CD14-positive monocyte (primary cell): ENCODE measurements around the gene AP2B1. TPM values are rescaled to one million over a fixed set of nuclear protein-coding genes. Genes with fewer than 3 reads are reported as not detected.
A peak's percentile ranks its signal among the peaks of the same experiment; 100 is the strongest.

Experiments used
- DNase-seq, 3 donors: peaks; one replicate each; pipeline ENCODE4 v3.0.0-alpha.2; 2011 to 2022
- H2AFZ ChIP-seq: 2 replicates; pipeline ENCODE4 v1.6.0; 2012; ENCODE audit warnings: mild to moderate bottlenecking, low read depth, low read length, inconsistent platforms; ENCODE audit not compliant: insufficient read depth, poor library complexity, severe bottlenecking
- H3K27ac ChIP-seq, 2 donors: 1 replicate in 1 of 2; 2 replicates in 1 of 2; pipeline ENCODE4 v1.5.1; 2012 to 2013; ENCODE audit warnings: low read length in 2 of 2, control low read depth in 1 of 2, inconsistent platforms in 1 of 2, low read depth in 1 of 2, mild to moderate bottlenecking in 1 of 2
- H3K27me3 ChIP-seq, 2 donors: one replicate each; pipeline versions ENCODE4 v1.6.0 to v1.6.1; 2011 to 2013; ENCODE audit warnings: low read length in 2 of 2; ENCODE audit not compliant: control insufficient read depth in 2 of 2, insufficient read depth in 2 of 2
- H3K36me3 ChIP-seq, 2 donors: replicated peaks in 1 of 2; 1 replicate in 1 of 2; 2 replicates in 1 of 2; pipeline versions ENCODE4 v1.5.1 to v1.6.1; 2012 to 2013; ENCODE audit warnings: low read length in 2 of 2, control low read depth in 1 of 2, inconsistent platforms in 1 of 2, mild to moderate bottlenecking in 1 of 2; ENCODE audit not compliant: insufficient read depth in 2 of 2, control insufficient read depth in 1 of 2
- H3K4me1 ChIP-seq, 2 donors: 1 replicate in 1 of 2; 2 replicates in 1 of 2; pipeline versions ENCODE4 v1.5.1 to v1.6.1; 2012 to 2013; ENCODE audit warnings: low read length in 2 of 2, control low read depth in 1 of 2, inconsistent platforms in 1 of 2, mild to moderate bottlenecking in 1 of 2, moderate library complexity in 1 of 2; ENCODE audit not compliant: insufficient read depth in 2 of 2, control insufficient read depth in 1 of 2
- H3K4me2 ChIP-seq: replicated peaks from 2 replicates; pipeline ENCODE3; 2012; ENCODE audit warnings: low read length, moderate library complexity, mild to moderate bottlenecking; ENCODE audit not compliant: poor library complexity, severe bottlenecking; ENCODE audit errors: extremely low read depth
- H3K4me3 ChIP-seq, 3 experiments: fragments of 200-600 bp in 1 of 3; sonication (generic) in 1 of 3; replicated peaks in 1 of 3; 1 replicate in 2 of 3; 2 replicates in 1 of 3; pipeline ENCODE4 v1.5.1; 2011 to 2013; ENCODE audit warnings: low read length in 3 of 3, mild to moderate bottlenecking in 3 of 3, control low read depth in 2 of 3, low read depth in 2 of 3, inconsistent platforms in 1 of 3, moderate library complexity in 1 of 3
- H3K79me2 ChIP-seq: 2 replicates; pipeline ENCODE4 v1.6.0; 2012; ENCODE audit warnings: mild to moderate bottlenecking, control low read depth, inconsistent platforms, low read length, moderate library complexity; ENCODE audit not compliant: insufficient read depth
- H3K9ac ChIP-seq: 2 replicates; pipeline ENCODE4 v1.6.0; 2017; ENCODE audit warnings: low read length, mild to moderate bottlenecking; ENCODE audit not compliant: insufficient read depth, poor library complexity, severe bottlenecking
- H3K9me3 ChIP-seq, 2 donors: replicated peaks in 1 of 2; 1 replicate in 1 of 2; 2 replicates in 1 of 2; pipeline versions ENCODE4 v1.5.1 to v1.6.1; 2012 to 2013; ENCODE audit warnings: low read length in 2 of 2, control low read depth in 1 of 2; ENCODE audit not compliant: control insufficient read depth in 1 of 2, insufficient read depth in 1 of 2
- H4K20me1 ChIP-seq: 2 replicates; pipeline ENCODE4 v1.6.0; 2012; ENCODE audit warnings: mild to moderate bottlenecking, low read length, control low read depth, moderate library complexity; ENCODE audit not compliant: insufficient read depth
- H3K27ac Mint-ChIP-seq, 7 donors: one replicate each; pipeline ENCODE4 v1.8.0; 2020; ENCODE audit warnings: mild to moderate bottlenecking in 7 of 7, mixed read lengths in 7 of 7, moderate library complexity in 6 of 7, inconsistent platforms in 2 of 7
- H3K27me3 Mint-ChIP-seq, 3 donors: one replicate each; pipeline ENCODE4 v1.8.0; 2021 to 2022; ENCODE audit warnings: low read depth in 3 of 3, mild to moderate bottlenecking in 3 of 3, mixed read lengths in 3 of 3, moderate library complexity in 3 of 3, inconsistent platforms in 1 of 3
- H3K36me3 Mint-ChIP-seq, 2 donors: one replicate each; pipeline ENCODE4 v1.8.0; 2020; ENCODE audit warnings: mixed read lengths in 2 of 2, inconsistent platforms in 1 of 2, mild to moderate bottlenecking in 1 of 2
- H3K4me1 Mint-ChIP-seq: one replicate; pipeline ENCODE4 v1.8.0; 2020; ENCODE audit warnings: mild to moderate bottlenecking, mixed read lengths
- H3K4me3 Mint-ChIP-seq, 2 donors: one replicate each; pipeline ENCODE4 v1.8.0; 2020; ENCODE audit warnings: mild to moderate bottlenecking in 2 of 2, mixed read lengths in 2 of 2, moderate library complexity in 1 of 2
- H3K9me3 Mint-ChIP-seq, 7 donors: one replicate each; pipeline ENCODE4 v1.8.0; 2020 to 2022; ENCODE audit warnings: mixed read lengths in 7 of 7, mild to moderate bottlenecking in 6 of 7, moderate library complexity in 6 of 7, inconsistent platforms in 2 of 7
- CTCF ChIP-seq: fragments of 200-600 bp; IDR thresholded peaks from one replicate; pipeline ENCODE4 v1.8.0; 2022; ENCODE audit warnings: antibody characterized with exemption, mild to moderate bottlenecking
- WGBS: methylation state at CpG from one replicate; pipeline ENCODE4 v1.1.5; 2013; ENCODE audit warnings: missing lambda C conversion rate; ENCODE audit not compliant: insufficient coverage; 5-methylcytosine and 5-hydroxymethylcytosine counted together
- intact Hi-C, 2 donors: fragments of 100-400 bp; cut with micrococcal nuclease; formaldehyde crosslinking; loops; one replicate each; pipeline versions ENCODE4 v1.15.0 to v1.15.1; 2023
- polyA plus RNA-seq, 3 donors: library from polyadenylated mRNA; depleted of rRNA in 1 of 3; unstranded in 2 of 3; stranded (reverse) in 1 of 3; fragments of 300-500 nt in 2 of 3; fragments of >200 nt in 1 of 3; fragmentation: Illumina TruSeq in 2 of 3; gene quantifications; 1 replicate in 2 of 3; 2 replicates in 1 of 3; pipeline ENCODE4 v1.2.3, GENCODE V29; 2012 to 2021

Gene AP2B1
- polyA plus RNA-seq, 3 donors, result 28.7 to 44.2 (median 29.4) TPM

- H3K36me3 ChIP-seq, result peaks cover 49 to 80% of the 10 kb centered on the region in 2 donors
These were observed 25.9 kb downstream of the AP2B1 start for GRCh38 chr17:35612924-35613521.

GRCh38 chr17:35614810-35615209 lies 27.7 kb downstream of the AP2B1 start:
- WGBS, result 93% methylated on average over 2 of the region's 3 CpGs
- no peaks in the 10 kb centered on the region for H3K4me1 Mint-ChIP-seq

More at GRCh38 chr17:35612924-35613521, 25.9 kb downstream of the AP2B1 start:
- intact Hi-C loops, result loop anchor here in 1 of 2 donors (5.0 kb wide), 1 partner anchor 134 kb away; no protein-coding TSS in a partner anchor
- peaks cover 55 to 59% of the 10 kb centered on the region in 2 donors for H3K36me3 Mint-ChIP-seq
- no peak overlapping the region for H3K4me3 Mint-ChIP-seq
- H3K9me3 Mint-ChIP-seq, result no peaks in the 10 kb centered on the region
- no peaks in the 10 kb centered on the region for H3K27me3 ChIP-seq
- H3K9ac ChIP-seq, result no peak overlapping the region
- H2AFZ ChIP-seq, result no peak overlapping the region
- H4K20me1 ChIP-seq, result peaks cover 5% of the 10 kb centered on the region
- 100% methylated on average over 1 of the region's 2 CpGs for WGBS
- H3K79me2 ChIP-seq, result no peaks in the 10 kb centered on the region
- no peaks in the 10 kb centered on the region for H3K27me3 Mint-ChIP-seq
- H3K9me3 ChIP-seq, result no peaks in the 10 kb centered on the region
- H3K4me1 ChIP-seq, result no peaks in the 10 kb centered on the region
- H3K4me2 ChIP-seq, result no peak overlapping the region
- no peak overlapping the region for H3K4me3 ChIP-seq
- H3K27ac Mint-ChIP-seq, result no peak overlapping the region
- no peaks in the 10 kb centered on the region for H3K4me1 Mint-ChIP-seq
- H3K27ac ChIP-seq, result no peak overlapping the region
- no peak for DNase-seq
- TF ChIP-seq CTCF, result peak; percentile 50

More at GRCh38 chr17:35614810-35615209, 27.7 kb downstream of the AP2B1 start:
- no peak overlapping the region for H3K27ac ChIP-seq
- H3K9me3 Mint-ChIP-seq, result no peaks in the 10 kb centered on the region
- peaks cover 5% of the 10 kb centered on the region for H4K20me1 ChIP-seq
- peaks cover 43 to 49% of the 10 kb centered on the region in 2 donors for H3K36me3 Mint-ChIP-seq
- TF ChIP-seq CTCF, result no peak
- intact Hi-C loops, result loop anchor here in 1 of 2 donors (5.0 kb wide), 1 partner anchor 132 kb away; no protein-coding TSS in a partner anchor
- no peaks in the 10 kb centered on the region for H3K27me3 ChIP-seq
- H3K79me2 ChIP-seq, result no peaks in the 10 kb centered on the region
- H3K9ac ChIP-seq, result no peak overlapping the region
- no peak overlapping the region for H3K4me3 ChIP-seq
- H3K4me3 Mint-ChIP-seq, result no peak overlapping the region
- H3K27ac Mint-ChIP-seq, result no peak overlapping the region
- H3K27me3 Mint-ChIP-seq, result no peaks in the 10 kb centered on the region
- H3K4me2 ChIP-seq, result no peak overlapping the region
- no peak for DNase-seq
- H3K4me1 ChIP-seq, result no peaks in the 10 kb centered on the region
- no peaks in the 10 kb centered on the region for H3K9me3 ChIP-seq
- peaks cover 37 to 80% of the 10 kb centered on the region in 2 donors for H3K36me3 ChIP-seq
- no peak overlapping the region for H2AFZ ChIP-seq
